WI38 (cell line): ENCODE results near the gene OBSCN.
"Not testable (repeated sequence)": the region's sequence is repeated elsewhere in the genome, so short reads cannot be mapped to it uniquely, and the experiment has no call there.

ENCODE experiments used
- H3K4me3 ChIP-seq: 2 replicates; pipeline ENCODE4 v1.5.1; 2011; ENCODE audit warnings: low read depth, mild to moderate bottlenecking, control low read depth, low read length
- TF ChIP-seq, protein P1 (sequence below): IDR thresholded peaks from 2 replicates; pipeline ENCODE4 v1.5.1; 2012; ENCODE audit warnings: low read depth, mild to moderate bottlenecking, control low read depth, low read length

The OBSCN gene

GRCh38 chr1:228185641-228185965 lies 22.2 kb upstream of the OBSCN start:
- H3K4me3 ChIP-seq = no peak overlapping the region
- TF ChIP-seq, protein P1, sequence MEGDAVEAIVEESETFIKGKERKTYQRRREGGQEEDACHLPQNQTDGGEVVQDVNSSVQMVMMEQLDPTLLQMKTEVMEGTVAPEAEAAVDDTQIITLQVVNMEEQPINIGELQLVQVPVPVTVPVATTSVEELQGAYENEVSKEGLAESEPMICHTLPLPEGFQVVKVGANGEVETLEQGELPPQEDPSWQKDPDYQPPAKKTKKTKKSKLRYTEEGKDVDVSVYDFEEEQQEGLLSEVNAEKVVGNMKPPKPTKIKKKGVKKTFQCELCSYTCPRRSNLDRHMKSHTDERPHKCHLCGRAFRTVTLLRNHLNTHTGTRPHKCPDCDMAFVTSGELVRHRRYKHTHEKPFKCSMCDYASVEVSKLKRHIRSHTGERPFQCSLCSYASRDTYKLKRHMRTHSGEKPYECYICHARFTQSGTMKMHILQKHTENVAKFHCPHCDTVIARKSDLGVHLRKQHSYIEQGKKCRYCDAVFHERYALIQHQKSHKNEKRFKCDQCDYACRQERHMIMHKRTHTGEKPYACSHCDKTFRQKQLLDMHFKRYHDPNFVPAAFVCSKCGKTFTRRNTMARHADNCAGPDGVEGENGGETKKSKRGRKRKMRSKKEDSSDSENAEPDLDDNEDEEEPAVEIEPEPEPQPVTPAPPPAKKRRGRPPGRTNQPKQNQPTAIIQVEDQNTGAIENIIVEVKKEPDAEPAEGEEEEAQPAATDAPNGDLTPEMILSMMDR = no peak

DNA sequence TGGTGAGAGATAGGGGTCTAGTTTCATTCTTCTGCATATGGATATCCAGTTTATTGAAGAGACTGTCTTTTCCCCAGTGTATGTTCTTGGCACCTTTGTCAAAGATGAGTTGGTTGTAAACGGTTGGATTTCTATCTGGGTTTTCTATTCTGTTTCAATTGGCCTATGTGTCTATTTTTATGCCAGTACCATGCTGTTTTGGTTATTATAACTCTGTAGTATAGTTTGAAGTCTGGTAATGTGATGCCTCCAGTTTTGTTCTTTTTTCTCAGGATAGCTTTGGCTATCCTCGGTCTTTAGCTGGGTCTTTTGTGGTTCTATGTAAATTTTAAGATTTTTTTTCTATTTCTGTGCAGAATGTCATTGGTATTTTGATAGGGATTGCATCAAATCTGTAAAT lies 19.6 kb upstream of the OBSCN start:
- not testable (repeated sequence) for H3K4me3 ChIP-seq

- H3K4me3 ChIP-seq = no peak overlapping the region
- TF ChIP-seq, protein P1 = no peak
Measured at GRCh38 chr1:228190182-228190581, 17.7 kb upstream of the OBSCN start.

DNA sequence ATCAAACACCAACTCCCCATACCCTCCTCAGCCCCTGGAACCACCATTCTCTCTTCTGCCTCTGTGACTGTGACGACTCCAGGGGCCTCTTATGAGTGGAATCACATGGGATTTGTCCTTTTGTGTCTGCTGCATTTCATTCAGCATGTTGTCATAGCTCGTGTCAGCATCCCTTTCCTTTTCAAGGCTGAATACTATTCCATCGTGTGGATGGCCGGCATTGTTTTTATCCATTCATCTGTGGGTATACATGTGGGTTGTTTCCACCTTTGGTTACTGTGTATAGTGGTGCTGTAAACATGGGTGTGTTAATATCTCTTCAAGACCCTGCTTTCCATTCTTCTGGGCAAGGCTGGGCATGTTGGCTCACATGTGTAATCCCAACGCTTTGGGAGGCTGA lies 17.1 kb upstream of the OBSCN start:
- TF ChIP-seq, protein P1 = no peak
- no peak overlapping the region for H3K4me3 ChIP-seq

DNA sequence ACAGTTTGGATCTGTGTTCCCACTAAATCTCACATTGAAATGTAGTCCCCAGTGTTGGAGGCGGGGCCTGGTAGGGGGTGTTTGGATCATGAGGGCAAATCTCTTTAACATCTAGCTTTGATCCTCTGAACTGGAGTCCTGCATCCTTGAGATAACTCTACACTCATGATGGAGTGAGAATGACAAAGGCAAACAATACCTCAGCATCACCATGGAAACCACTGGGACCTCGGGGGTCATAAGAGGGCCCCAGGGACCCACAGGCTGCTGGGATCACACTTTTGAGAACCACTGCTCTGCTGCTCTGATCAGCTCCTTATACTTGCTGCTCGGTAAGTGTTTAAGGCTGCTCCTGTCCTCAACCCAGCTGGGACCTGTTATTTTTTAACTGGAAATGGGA lies 13.4 kb upstream of the OBSCN start:
- TF ChIP-seq, protein P1 = no peak
- no peak overlapping the region for H3K4me3 ChIP-seq

DNA sequence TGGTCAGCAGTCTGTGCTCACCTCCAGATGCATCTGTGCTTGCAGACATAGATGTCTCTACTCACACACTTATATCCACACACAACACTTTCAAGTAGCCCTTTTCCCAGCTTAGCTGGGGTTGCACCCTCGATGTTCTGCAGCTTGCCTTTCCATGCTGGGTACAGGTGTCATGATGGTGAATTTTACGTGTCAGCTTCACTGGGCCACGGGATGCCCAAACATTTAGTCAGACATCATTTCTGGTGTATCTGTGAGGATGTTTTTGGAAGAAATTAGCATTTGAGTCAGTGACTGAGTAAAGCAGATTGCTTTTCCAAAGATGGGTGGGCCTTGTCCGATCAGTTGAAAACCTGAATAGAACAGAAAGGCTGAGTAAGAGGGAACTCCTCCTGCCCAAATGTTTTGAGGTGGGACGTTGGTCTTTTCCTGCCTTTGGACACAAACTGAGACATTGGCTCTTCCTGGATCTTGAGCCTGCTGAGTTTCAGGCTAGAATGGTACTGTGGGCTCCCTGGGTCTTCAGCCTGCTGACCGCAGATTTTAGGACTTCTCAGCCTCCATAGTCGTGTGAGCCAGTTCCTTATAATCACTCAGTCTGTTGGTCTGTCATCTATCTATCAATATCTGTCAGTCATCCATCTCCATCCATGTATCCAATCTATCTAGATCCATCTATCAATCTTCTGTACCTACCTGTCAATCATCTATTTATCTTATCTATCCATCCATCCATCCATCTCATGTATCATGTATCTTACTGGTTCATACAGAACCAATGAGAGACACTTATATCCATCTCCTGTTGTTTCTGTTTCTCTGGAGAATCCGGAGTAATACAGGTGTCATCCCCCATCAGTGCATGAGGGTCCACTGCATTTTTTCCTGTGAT lies 12.7 kb upstream of the OBSCN start:
- TF ChIP-seq, protein P1 = no peak
- H3K4me3 ChIP-seq = no peak overlapping the region

DNA sequence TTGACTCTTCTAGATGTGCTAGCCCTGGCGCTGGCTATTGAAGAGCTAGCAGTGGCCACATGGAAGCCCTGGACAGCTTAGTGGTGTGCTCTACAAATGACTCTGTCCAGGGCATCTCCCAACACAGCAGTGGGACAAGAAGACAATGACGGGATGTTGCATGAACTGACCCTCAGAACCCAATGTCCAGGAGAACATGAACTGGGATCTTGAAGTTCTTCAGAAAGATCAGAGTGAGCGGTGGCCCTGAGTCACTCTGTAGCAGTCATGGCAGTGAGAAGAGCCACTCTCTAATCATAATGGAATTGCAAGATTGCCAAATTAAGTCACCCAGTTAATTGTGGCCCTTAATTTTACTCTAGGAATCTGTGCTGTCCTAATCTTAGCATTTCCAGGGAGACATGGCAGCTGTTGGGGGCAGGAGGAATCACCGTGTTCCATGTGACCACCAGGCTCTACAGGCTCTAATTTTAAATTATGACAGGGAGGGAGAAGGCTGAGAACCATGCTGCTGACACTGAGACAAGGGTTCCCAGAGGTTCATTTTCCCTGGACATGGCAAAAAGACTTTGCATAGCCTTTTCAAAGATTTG lies 10.2 kb upstream of the OBSCN start:
- H3K4me3 ChIP-seq = no peak overlapping the region
- TF ChIP-seq, protein P1 = no peak
